Gastroesophageal sphincter (tissue), 4 donors: ENCODE results near the gene VWA8. TPM values are rescaled to one million over a fixed set of nuclear protein-coding genes. Genes with fewer than 3 reads are reported as not detected.
A peak's percentile ranks its signal among the peaks of the same experiment; 100 is the strongest.

ENCODE experiments used
- ATAC-seq: fragments of 150-250 bp; one replicate; pipeline ENCODE4 v1.9.1; 2016; ENCODE audit warnings: mild to moderate bottlenecking, moderate library complexity
- H3K27ac ChIP-seq, 4 donors: fragments of 200-600 bp; sonication (generic) in 3 of 4; 1 replicate in 3 of 4; 2 replicates in 1 of 4; pipeline ENCODE4 v1.5.1; 2016 to 2019
- H3K27me3 ChIP-seq: fragments of 200-600 bp; sonication (generic); one replicate; pipeline ENCODE4 v1.5.1; 2019
- H3K36me3 ChIP-seq, 2 donors: fragments of 200-600 bp; sonication (generic); one replicate each; pipeline ENCODE4 v1.5.1; 2019; ENCODE audit warnings: control low read depth in 1 of 2
- H3K4me1 ChIP-seq, 3 donors: fragments of 200-600 bp; sonication (generic); 1 replicate in 2 of 3; 2 replicates in 1 of 3; pipeline ENCODE4 v1.5.1; 2016 to 2019; ENCODE audit warnings: control low read depth in 2 of 3
- H3K4me3 ChIP-seq, 2 donors: fragments of 200-600 bp; sonication (generic); one replicate each; pipeline ENCODE4 v1.5.1; 2019; ENCODE audit warnings: mild to moderate bottlenecking in 1 of 2, moderate library complexity in 1 of 2
- H3K9me3 ChIP-seq, 3 donors: fragments of 200-600 bp; sonication (generic); one replicate each; pipeline ENCODE4 v1.5.1; 2017 to 2019; ENCODE audit warnings: control low read depth in 2 of 3
- EP300 ChIP-seq: sonication (generic); formaldehyde crosslinking; IDR thresholded peaks from one replicate; pipeline ENCODE4 v1.6.1; 2017; ENCODE audit warnings: antibody characterized with exemption, mild to moderate bottlenecking
- POLR2A ChIP-seq, 2 donors: fragments of 450-650 bp; IDR thresholded peaks; one replicate each; pipeline ENCODE4 v1.6.1; 2017; ENCODE audit warnings: antibody characterized with exemption in 2 of 2, mild to moderate bottlenecking in 2 of 2, moderate library complexity in 1 of 2
- POLR2AphosphoS5 ChIP-seq: sonication (generic); formaldehyde crosslinking; IDR thresholded peaks from one replicate; pipeline ENCODE4 v1.6.1; 2017; ENCODE audit warnings: antibody characterized with exemption
- WGBS, 2 donors: methylation state at CpG; one replicate each; pipeline ENCODE4 v1.1.5; 2018; ENCODE audit warnings: low coverage in 1 of 2; 5-methylcytosine and 5-hydroxymethylcytosine counted together
- total RNA-seq, 4 donors: library from RNA; depleted of rRNA; stranded (reverse); fragments of >200 nt; gene quantifications; one replicate each; pipeline ENCODE4 v1.1.0, GENCODE V29; 2016
- TF ChIP-seq, protein P1 (sequence below), 4 experiments: fragments of 200-600 bp in 2 of 4; fragments of 450-650 bp in 2 of 4; sonication (generic) in 1 of 4; IDR thresholded peaks; one replicate each; pipeline ENCODE4 v1.5.1; 2017 to 2019; ENCODE audit warnings: antibody characterized with exemption in 4 of 4, mild to moderate bottlenecking in 2 of 4, moderate library complexity in 2 of 4

The VWA8 gene
- total RNA-seq, 4 donors from 2014 or later: 20.3 to 34.7 (median 23.9) TPM

DNA sequence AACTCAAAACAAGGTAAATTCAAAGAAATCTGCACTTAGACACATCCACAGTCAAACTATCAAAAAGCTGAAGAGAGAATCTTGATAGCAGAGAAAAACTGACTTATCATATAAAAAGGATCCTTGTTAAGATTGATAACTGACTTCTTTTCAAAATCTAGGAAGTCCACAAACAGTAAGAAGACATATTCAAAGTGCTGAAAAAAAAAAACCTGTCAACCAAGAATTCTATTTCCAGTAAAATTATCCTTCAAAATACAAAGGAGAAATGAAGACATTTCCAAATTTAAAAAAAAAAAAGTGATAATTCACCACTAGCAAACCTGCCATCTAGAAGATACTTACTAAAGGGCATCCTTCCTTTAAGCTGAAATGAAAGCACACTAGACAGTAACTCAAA lies 15.0 kb downstream of the VWA8 start:
- Histone ChIP-seq H3K27ac (no peak overlapping the region), H3K9me3 (peaks cover 0 to 14% (median 0%) of the 10 kb centered on the region in 3 donors)
- no peak for ATAC-seq

DNA sequence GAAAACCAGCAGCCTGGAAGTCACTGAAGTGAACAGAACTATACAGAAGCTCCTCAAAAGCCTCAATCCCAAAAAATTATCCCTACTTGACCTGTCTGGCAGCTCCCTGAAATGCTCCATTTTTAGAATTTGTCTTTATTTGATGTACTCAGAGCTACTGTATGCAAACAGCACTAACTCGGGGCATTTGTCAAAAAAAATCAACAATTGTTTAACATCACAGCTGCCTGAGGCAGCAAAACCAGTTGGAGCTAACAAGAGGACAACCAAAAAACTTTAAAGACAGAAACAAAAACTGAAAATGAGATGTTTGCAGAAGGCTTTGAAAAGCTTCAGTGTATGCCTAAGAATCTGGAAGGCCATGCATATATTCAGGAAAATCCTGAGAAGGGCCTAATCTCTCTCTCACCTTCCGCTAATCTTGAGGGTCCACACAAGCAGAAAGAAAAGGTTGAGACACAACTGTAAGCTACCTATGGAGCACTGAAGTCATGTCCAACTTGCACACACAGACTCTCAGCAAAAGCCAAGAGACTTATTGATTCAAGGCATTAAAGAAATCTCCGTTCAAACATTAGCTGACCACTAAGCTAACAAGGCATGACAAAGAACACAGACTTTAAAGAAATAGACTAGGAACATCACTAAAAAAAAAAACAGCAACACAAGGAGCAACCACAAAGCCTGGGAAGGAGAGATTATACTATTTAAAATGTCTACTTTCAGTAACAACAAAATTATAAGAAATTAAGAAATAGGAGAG lies 16.1 kb downstream of the VWA8 start:
- H3K9me3 ChIP-seq: peaks cover 0 to 14% (median 0%) of the 10 kb centered on the region in 3 donors
- no peak for TF ChIP-seq EP300
- TF ChIP-seq POLR2AphosphoS5: no peak
- TF ChIP-seq, protein P1, sequence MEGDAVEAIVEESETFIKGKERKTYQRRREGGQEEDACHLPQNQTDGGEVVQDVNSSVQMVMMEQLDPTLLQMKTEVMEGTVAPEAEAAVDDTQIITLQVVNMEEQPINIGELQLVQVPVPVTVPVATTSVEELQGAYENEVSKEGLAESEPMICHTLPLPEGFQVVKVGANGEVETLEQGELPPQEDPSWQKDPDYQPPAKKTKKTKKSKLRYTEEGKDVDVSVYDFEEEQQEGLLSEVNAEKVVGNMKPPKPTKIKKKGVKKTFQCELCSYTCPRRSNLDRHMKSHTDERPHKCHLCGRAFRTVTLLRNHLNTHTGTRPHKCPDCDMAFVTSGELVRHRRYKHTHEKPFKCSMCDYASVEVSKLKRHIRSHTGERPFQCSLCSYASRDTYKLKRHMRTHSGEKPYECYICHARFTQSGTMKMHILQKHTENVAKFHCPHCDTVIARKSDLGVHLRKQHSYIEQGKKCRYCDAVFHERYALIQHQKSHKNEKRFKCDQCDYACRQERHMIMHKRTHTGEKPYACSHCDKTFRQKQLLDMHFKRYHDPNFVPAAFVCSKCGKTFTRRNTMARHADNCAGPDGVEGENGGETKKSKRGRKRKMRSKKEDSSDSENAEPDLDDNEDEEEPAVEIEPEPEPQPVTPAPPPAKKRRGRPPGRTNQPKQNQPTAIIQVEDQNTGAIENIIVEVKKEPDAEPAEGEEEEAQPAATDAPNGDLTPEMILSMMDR (IDR thresholded peaks at IDR 0.05): no peak
- TF ChIP-seq POLR2A (IDR thresholded peaks at IDR 0.05): no peak
- 60 to 86% methylated on average over 2 to 3 of the region's 3 CpGs for WGBS, 2 donors
- H3K27ac ChIP-seq: no peak overlapping the region
- ATAC-seq: no peak
- no peaks in the 10 kb centered on the region for H3K27me3 ChIP-seq
- H3K4me3 ChIP-seq: no peak overlapping the region
- H3K4me1 ChIP-seq: peaks cover 0 to 6% (median 0%) of the 10 kb centered on the region in 3 donors
- H3K36me3 ChIP-seq: peaks cover 0 to 28% of the 10 kb centered on the region in 2 donors

More for the DNA sequence above, 15.0 kb downstream of the VWA8 start:
- no peaks in the 10 kb centered on the region for H3K27me3 ChIP-seq
- H3K4me3 ChIP-seq: no peak overlapping the region
- H3K4me1 ChIP-seq: peaks cover 0 to 6% (median 0%) of the 10 kb centered on the region in 3 donors
- peaks cover 0 to 28% of the 10 kb centered on the region in 2 donors for H3K36me3 ChIP-seq
- no peak for TF ChIP-seq POLR2AphosphoS5
- TF ChIP-seq, protein P1 (IDR thresholded peaks at IDR 0.05): no peak
- TF ChIP-seq EP300: no peak
- TF ChIP-seq POLR2A (IDR thresholded peaks at IDR 0.05): no peak

DNA sequence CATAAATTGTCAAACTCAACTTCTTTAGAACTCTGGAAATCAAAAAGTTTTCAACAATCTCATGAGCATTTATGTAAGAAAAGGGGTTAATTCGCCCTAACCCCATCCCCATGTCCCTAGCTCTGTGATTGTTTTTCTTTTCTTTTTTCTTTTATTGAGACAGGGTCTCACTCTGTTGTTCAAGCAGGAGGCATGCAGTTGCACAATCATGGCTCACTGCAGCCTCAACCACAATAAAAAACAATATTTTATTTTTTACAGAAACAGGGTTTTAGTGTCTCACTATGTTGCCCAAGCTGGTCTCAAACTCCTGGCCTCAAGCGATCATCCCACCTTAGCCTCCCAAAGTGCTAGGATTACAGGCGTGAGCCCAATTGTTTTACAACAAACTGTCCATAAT lies 16.7 kb downstream of the VWA8 start:
- ATAC-seq: no peak

DNA sequence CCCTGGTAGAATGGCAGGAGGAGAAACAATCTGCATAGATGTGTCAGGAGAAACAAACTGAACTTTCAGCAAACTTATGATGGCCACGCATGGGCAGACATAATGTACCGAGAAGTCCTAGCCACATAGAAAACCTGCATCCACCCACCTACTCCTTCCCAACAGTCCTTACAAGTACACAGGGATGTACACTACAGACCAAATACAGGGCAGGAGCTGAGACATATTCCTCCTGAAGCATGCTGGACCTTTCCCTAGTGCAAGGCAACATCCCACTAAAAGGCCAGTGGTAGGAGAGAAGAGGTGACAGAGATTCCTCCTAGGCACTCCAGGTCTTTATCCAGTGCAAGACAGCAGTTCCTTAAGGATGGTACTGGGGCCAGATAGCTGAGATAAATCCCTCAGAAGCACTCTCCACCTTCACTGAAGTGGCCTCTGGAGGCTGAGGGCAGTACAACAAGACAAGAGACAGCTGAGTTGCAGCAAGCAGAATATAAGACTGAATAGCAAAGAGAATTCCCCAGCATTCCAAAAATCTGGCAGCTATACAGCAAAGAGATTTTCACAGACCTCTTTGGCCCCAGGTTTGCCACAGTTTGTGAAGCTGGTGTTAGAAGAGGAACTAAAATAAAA lies 18.3 kb downstream of the VWA8 start:
- WGBS, 2 donors: 100% methylated on average over 2 of the region's 2 CpGs; no CpG with 5 or more reads in 1 of the 2 donors
- Histone ChIP-seq H3K27ac (no peak overlapping the region), H3K4me1 (peaks cover 0 to 15% (median 0%) of the 10 kb centered on the region in 3 donors), H3K4me3 (no peak overlapping the region), H3K27me3 (no peaks in the 10 kb centered on the region), H3K36me3 (peaks cover 0 to 23% of the 10 kb centered on the region in 2 donors), H3K9me3 (peaks cover 0 to 14% (median 0%) of the 10 kb centered on the region in 3 donors)
- TF ChIP-seq, protein P1 (IDR thresholded peaks at IDR 0.05): peak in 2 of 4 experiments; percentile 7 to 31
- TF ChIP-seq POLR2AphosphoS5: no peak
- TF ChIP-seq POLR2A (IDR thresholded peaks at IDR 0.05): no peak
- TF ChIP-seq EP300: no peak
- no peak for ATAC-seq

More for the DNA sequence above, 16.7 kb downstream of the VWA8 start:
- Histone ChIP-seq H3K9me3 (peaks cover 0 to 14% (median 0%) of the 10 kb centered on the region in 3 donors), H3K4me1 (peaks cover 0 to 10% (median 0%) of the 10 kb centered on the region in 3 donors), H3K36me3 (peaks cover 0 to 26% of the 10 kb centered on the region in 2 donors), H3K27ac (no peak overlapping the region), H3K4me3 (no peak overlapping the region), H3K27me3 (no peaks in the 10 kb centered on the region)
- no peak for TF ChIP-seq POLR2AphosphoS5
- TF ChIP-seq EP300: no peak
- no peak for TF ChIP-seq POLR2A (IDR thresholded peaks at IDR 0.05)
- TF ChIP-seq, protein P1 (IDR thresholded peaks at IDR 0.05): no peak
- 93 to 95% methylated on average over 3 of the region's 3 CpGs for WGBS, 2 donors
